ENCODE data around the gene RIN1. TPM values are rescaled to one million over a fixed set of nuclear protein-coding genes. Genes with fewer than 3 reads are reported as not detected.

RIN1 gene
- total and polyA plus RNA-seq, 2 of the 13 experiments (the other 11 are each of a cell fraction or from before 2014, with no cell fraction given) = 2.4 to 4.1 TPM

GRCh38 chr11:66289548-66290329 lies 46.5 kb downstream of the RIN1 start (continued):
- TF ChIP-seq ZNF746 (CRISPR knock-in tag; IDR thresholded peaks at IDR 0.05) (0 out of 2 replicates have a peak, but pooled peaks have one; percentile 50), ZNF775 (CRISPR knock-in tag; IDR thresholded peaks at IDR 0.05; ENCODE audit: borderline replicate concordance) (no peak), ZBTB26 (CRISPR knock-in tag; IDR thresholded peaks at IDR 0.05; ENCODE audit: borderline replicate concordance) (peak; percentile 53; the same call in 1 of the 2 replicates), ZNF484 (CRISPR knock-in tag; IDR thresholded peaks at IDR 0.05; ENCODE audit: borderline replicate concordance, low read depth) (peak; percentile 83; the same call in 1 of the 2 replicates), ZNF609 (CRISPR knock-in tag; IDR thresholded peaks at IDR 0.05; ENCODE audit: borderline replicate concordance) (no peak), E2F2 (CRISPR knock-in tag; IDR thresholded peaks at IDR 0.05; ENCODE audit: borderline replicate concordance) (no peak), ZNF841 (CRISPR knock-in tag; IDR thresholded peaks at IDR 0.05; ENCODE audit: borderline replicate concordance) (0 out of 2 replicates have a peak, but pooled peaks have one; percentile 68), ZNF343 (CRISPR knock-in tag; IDR thresholded peaks at IDR 0.05) (no peak; the same call in 1 of the 2 replicates), ZNF546 (CRISPR knock-in tag; conservative IDR thresholded peaks at IDR 0.05) (0 out of 2 replicates have a peak, but pooled peaks have one; percentile 25), RARG (CRISPR knock-in tag; IDR thresholded peaks at IDR 0.05; ENCODE audit: low read depth) (no peak), ZNF616 (CRISPR knock-in tag; IDR thresholded peaks at IDR 0.05; ENCODE audit: low read depth) (peak; percentile 79; the same call in 1 of the 2 replicates), ZNF816 (CRISPR knock-in tag; IDR thresholded peaks at IDR 0.05; ENCODE audit: borderline replicate concordance) (no peak), GATAD2A (CRISPR knock-in tag; IDR thresholded peaks at IDR 0.05) (no peak; the same call in none of the 2 replicates), RBFOX2 (IDR thresholded peaks at IDR 0.05; ENCODE audit: low read depth, low read length) (no peak), RERE (CRISPR knock-in tag; IDR thresholded peaks at IDR 0.05; ENCODE audit: low read depth) (no peak)

Data from HepG2 (cell line).